GM19452 (cell line): ENCODE data around the gene AIG1.

Source experiments
- ATAC-seq: cut with Tn5 transposase; IDR thresholded peaks from one replicate; pipeline ENCODE4 v1.9.1; 2021; ENCODE audit not compliant: unreplicated experiment

AIG1 gene

GRCh38 chr6:143261899-143262436 is 201.3 kb downstream of the AIG1 start:
- no peak for ATAC-seq

- ATAC-seq = peak; percentile 66
Observed at GRCh38 chr6:143262859-143263258, 202.2 kb downstream of the AIG1 start.

DNA sequence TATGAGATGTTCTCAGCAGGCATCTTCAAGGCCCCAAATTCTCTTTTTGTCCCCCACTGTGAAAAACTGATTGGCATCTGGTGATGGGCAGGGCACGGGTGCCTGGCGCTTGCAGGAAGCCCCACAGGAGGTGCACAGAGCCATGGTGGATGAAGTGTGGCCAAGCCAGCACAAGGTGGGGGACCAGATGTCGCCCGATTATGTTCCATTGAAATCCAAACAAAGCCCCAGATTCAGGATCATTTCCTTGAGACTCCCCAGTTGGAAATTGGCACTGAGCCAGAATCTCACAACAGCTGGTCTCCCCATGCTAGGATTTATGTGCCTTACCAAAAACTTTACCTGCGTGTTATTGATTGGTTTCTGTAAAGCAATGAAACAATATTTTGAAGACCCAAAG is 203.7 kb downstream of the AIG1 start:
- ATAC-seq = no peak

DNA sequence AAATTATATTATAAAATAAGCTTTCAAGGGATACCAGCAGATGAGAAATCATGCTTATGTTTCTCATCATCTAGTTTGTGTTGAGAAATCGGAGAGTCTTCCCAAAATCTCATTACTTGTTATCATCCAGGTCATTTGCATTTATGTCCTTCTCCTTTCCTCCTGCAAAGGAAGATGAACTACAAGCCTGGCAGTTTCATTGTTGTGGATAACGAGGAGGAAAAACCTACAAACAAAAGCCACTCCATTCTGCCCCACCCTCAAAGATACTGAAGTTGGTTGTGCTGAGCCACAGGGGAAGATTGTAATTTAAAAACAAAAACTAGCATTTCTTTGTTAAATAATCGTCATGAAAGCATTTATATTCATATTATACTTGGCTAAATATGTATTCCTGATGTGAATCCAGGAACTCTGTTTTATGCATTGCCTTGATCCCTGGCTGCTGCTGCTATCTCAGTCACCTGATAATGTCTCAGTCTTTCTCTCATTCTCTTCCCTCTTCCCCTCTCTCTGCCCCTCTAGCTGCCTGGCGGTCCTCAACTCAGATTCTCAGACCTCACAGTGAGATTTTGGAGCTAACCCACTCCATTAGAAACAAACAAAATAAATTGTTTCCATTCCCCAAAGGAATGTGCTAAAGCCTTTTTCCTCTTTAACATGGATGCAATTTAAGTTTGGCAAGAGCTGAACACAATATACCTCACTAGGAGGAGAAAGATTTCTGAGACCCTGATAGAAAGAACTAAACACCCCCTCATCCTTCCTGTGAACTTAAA is 204.5 kb downstream of the AIG1 start:
- no peak for ATAC-seq

- no peak for ATAC-seq
Observed at GRCh38 chr6:143267760-143268159, 207.1 kb downstream of the AIG1 start.

DNA sequence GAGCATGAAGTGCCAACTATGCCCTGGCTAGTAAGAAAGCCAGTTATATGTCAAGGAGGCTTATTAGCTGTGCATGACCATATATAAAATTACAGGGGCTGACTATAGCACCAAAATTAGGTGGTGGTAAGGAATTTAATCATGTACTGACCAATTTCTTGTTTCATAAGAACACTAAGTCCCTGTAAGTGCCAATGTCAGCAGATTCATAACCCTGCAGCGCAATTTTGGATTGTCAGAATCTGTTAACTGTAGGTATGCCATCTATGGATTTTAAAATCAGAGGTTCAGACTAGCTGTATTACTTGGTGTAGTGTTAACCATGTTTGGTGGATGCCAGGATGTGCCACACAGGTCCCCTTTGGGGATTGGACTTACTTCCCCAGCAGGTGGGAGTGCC is 207.8 kb downstream of the AIG1 start:
- ATAC-seq = no peak

GRCh38 chr6:143270026-143270425 is 209.3 kb downstream of the AIG1 start:
- ATAC-seq = no peak

DNA sequence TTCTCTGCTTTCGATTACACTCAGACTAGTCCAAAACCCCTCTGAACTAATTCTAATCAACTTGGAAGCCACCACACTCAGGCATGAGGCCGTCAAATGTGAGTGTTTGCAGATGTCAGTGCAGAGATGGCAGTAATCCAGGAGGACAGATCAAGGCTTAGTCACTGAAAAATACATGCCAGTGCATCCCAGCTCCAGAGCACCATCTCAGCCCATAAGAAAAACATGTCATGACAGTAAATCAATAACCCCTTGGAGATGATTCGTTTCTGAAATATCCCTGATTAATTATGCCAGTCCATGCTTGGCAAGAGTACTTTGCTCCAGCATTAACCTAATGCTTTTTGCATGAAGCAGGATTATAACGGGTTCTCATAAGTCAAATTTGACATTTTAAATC is 210.3 kb downstream of the AIG1 start:
- no peak for ATAC-seq

GRCh38 chr6:143276436-143276835 is 215.7 kb downstream of the AIG1 start:
- peak; percentile 95 for ATAC-seq

- ATAC-seq = no peak
Observed at GRCh38 chr6:143279385-143279784, 218.7 kb downstream of the AIG1 start.

- no peak for ATAC-seq
Observed at GRCh38 chr6:143283887-143284645, 223.4 kb downstream of the AIG1 start.

GRCh38 chr6:143286251-143286795 is 225.6 kb downstream of the AIG1 start:
- no peak for ATAC-seq

DNA sequence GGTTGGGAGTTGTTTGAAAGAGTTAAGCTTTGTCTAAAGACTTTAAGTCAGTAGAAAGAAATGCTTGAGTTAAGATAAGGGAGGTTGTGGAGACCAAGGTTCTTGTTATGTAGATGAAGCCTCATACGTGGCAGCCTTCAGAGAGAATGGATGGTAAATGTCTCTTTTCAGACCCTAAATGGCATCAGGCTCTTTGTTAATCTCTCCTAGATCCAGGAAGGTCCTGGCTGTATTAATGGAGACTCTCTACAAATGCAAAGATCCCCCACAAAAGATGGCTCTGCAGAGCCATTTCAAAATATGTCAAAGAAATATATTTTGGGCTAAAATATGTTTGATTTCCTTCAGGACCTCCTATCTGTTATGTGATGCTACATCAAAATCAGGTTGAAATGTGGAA is 228.2 kb downstream of the AIG1 start:
- no peak for ATAC-seq

DNA sequence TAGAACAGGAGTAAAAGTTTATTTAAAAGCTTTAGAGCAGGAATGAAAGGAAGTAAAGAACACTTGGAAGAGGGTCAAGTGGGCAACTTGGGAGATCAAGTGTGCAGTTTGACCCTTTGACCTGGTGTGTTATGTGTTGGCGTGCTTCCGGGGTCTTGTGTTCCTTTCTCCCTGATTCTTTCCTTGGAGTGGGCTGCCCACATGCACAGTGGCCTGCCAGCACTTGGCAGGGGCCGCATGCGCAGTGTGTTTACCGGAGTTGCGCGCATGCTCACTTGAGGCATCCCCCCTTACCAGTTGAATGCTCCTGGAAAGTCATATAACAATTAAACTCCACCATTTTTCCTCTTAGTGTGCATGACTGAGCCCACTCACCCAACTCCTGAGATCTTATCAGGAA is 229.5 kb downstream of the AIG1 start:
- ATAC-seq = no peak

DNA sequence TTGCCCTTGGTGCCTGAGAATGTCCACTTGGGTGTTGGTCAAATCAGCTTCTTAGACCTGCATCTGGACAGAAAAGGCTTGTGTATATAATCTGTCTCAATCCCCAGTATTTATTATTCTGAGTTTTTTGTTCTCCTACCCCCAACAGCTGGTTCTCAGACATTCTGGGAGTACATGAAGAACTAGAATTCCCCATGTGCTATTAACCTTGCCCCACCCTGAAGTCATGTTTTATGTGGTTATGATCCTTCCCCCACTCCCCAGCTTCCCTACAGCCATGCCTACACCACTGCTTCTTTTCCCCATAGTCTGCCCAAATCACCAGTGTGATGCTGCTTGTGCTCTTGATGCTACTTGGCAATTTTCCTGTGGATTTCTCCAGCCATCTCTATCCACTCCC is 232.8 kb downstream of the AIG1 start:
- ATAC-seq = no peak

GRCh38 chr6:143294265-143294860 is 233.7 kb downstream of the AIG1 start:
- no peak for ATAC-seq

DNA sequence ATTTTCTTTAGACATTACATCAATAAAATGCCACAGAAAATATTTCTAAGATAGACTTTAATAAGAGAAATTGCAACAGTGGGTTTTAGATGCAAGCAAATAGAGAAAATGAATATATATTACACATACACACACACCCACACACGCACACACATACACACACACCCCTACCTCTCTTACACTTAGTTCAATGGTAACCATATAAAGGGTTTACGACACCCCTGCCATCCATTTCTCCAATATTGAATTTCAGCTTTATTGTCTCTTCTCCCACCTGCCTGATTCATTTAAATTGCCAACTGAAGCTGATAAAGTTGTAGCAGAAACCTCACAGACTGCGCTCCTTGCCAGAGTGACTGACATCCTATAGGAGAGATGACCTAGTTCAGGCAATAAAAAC is 235.2 kb downstream of the AIG1 start:
- ATAC-seq = no peak

- no peak for ATAC-seq
Observed at GRCh38 chr6:143298071-143298470, 237.4 kb downstream of the AIG1 start.

DNA sequence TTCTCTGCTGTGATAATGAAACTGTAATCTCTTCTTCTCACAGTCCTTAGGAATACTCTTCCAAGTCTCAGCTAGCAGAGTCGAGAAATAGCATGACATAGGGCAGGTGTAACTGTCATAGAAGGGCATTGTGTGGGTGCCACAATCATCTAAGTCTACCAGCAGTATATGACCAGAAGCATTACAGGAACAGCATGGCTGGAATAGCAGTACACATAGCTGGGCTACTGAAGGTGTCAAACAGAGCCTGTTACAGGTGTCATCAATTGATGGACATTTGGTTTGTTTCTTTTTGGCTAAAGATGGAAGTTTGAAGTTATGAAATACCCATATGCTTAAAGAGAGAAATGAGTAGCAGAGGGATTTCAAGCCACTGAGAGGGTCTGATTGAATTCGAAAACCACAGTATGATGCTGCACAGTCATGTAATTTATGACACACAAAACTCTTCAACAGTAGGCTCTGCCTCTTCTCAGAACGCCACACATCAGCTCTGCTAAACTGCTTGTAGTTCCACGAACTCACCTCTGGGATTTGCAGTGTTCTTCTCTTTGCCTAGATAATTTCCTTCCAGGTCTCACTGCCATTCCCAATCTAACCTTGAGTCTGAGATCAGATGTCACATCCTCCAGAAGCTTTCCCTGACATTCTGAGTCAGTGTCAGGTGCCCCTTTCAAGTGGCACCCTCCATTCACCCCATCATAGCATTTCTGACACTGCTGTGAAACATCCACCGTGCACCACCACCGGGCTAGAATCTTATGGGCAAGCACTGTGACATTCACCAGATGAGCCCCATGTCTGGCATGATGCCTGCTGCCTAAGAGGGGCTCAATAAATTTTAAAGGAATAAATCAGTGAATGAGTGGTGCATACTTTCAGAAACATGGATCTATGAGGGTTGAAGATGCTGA is 238.8 kb downstream of the AIG1 start:
- ATAC-seq = no peak

DNA sequence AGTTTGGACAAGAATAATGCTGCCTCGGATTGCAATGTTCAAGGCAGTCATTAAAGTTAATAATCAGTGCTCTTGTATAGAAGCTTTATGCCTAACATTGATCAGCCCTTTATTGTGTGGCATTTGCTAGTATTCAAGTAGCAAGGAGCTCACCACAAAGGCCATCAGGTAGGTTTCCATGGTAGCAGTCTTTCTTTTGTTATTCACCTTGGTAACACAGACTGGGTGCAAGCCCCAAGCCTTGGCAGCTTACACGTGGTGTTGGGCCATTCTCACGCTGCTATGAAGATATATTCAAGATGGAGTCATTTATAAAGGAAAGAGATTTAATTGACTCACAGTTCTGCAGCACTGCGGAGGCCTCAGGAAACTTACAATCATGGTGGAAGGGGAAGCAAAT is 240.5 kb downstream of the AIG1 start:
- ATAC-seq = no peak
